HG03565 (cell line): ENCODE data around the gene VEZF1.
"Not testable (repeated sequence)": the region's sequence is repeated elsewhere in the genome, so short reads cannot be mapped to it uniquely, and the experiment has no call there.

ENCODE experiments used
- ATAC-seq: cut with Tn5 transposase; IDR thresholded peaks from one replicate; pipeline ENCODE4 v1.9.1; 2021; ENCODE audit warnings: mild to moderate bottlenecking, moderate library complexity; ENCODE audit not compliant: unreplicated experiment

Gene VEZF1

GRCh38 chr17:57974053-57974824 is 13.8 kb downstream of the VEZF1 start:
- not testable (repeated sequence) for ATAC-seq

- no peak for ATAC-seq
Observed at GRCh38 chr17:57972151-57972550, 15.9 kb downstream of the VEZF1 start.

- ATAC-seq, result no peak
Observed at GRCh38 chr17:57971572-57971971, 16.5 kb downstream of the VEZF1 start.

- no peak for ATAC-seq
Observed at GRCh38 chr17:57970710-57971109, 17.3 kb downstream of the VEZF1 start.

GRCh38 chr17:57968456-57968855 is 19.6 kb downstream of the VEZF1 start:
- no peak for ATAC-seq

GRCh38 chr17:57966875-57967274 is 21.2 kb downstream of the VEZF1 start:
- no peak for ATAC-seq

GRCh38 chr17:57966246-57966645 is 21.8 kb downstream of the VEZF1 start:
- ATAC-seq, result no peak

GRCh38 chr17:57965521-57966160 is 22.4 kb downstream of the VEZF1 start:
- ATAC-seq, result no peak

GRCh38 chr17:57963149-57963511 is 24.9 kb downstream of the VEZF1 start:
- no peak for ATAC-seq

- no peak for ATAC-seq
Observed at GRCh38 chr17:57962279-57963148, 25.5 kb downstream of the VEZF1 start.

- no peak for ATAC-seq
Observed at GRCh38 chr17:57959929-57960328, 28.1 kb downstream of the VEZF1 start.

- ATAC-seq, result not testable (repeated sequence)
Observed at GRCh38 chr17:57958391-57958790, 29.7 kb downstream of the VEZF1 start.

- no peak for ATAC-seq
Observed at GRCh38 chr17:57957886-57958285, 30.2 kb downstream of the VEZF1 start.

GRCh38 chr17:57957120-57957850 is 30.8 kb downstream of the VEZF1 start:
- ATAC-seq, result no peak

GRCh38 chr17:57956291-57957119 is 31.5 kb downstream of the VEZF1 start:
- ATAC-seq, result peak; percentile 61

- ATAC-seq, result no peak
Observed at GRCh38 chr17:57955183-57955931, 32.7 kb downstream of the VEZF1 start, which contains the start of gene CUEDC1. Gene CUEDC1, minus strand, starts transcription at chr17:57955412. Its CDS starts 69,848 bp downstream, at chr17:57885564.

GRCh38 chr17:57954397-57955182 is 33.5 kb downstream of the VEZF1 start:
- ATAC-seq, result no peak

- ATAC-seq, result no peak
Observed at GRCh38 chr17:57953705-57954396, 34.2 kb downstream of the VEZF1 start.
